Measurements from ENCODE around the gene DDX49. TPM values are rescaled to one million over a fixed set of nuclear protein-coding genes. Genes with fewer than 3 reads are reported as not detected.

DDX49 gene
- total RNA-seq, 1 donor from 2014 or later = 53.6 TPM

- Mint-ChIP-seq H3K27ac (no peak overlapping the region), H3K9me3 (peaks cover 3% of the 10 kb centered on the region), H3K4me3 (no peak overlapping the region), H3K4me1 (no peaks in the 10 kb centered on the region), H3K27me3 (no peaks in the 10 kb centered on the region), H3K36me3 (ENCODE audit: low read depth) (no peaks in the 10 kb centered on the region)
- intact Hi-C loops (cut with micrococcal nuclease) = no loop called here
- peak; percentile 57 for ATAC-seq (ENCODE audit: low read depth)
- no peak for TF ChIP-seq CTCF (IDR thresholded peaks at IDR 0.05)
- CTCF ChIA-PET = no interaction called here
- POLR2A ChIA-PET = no interaction called here
- no peak for DNase-seq
These were observed 39.7 kb upstream of the DDX49 start for GRCh38 chr19:18879579-18880373.

DNA sequence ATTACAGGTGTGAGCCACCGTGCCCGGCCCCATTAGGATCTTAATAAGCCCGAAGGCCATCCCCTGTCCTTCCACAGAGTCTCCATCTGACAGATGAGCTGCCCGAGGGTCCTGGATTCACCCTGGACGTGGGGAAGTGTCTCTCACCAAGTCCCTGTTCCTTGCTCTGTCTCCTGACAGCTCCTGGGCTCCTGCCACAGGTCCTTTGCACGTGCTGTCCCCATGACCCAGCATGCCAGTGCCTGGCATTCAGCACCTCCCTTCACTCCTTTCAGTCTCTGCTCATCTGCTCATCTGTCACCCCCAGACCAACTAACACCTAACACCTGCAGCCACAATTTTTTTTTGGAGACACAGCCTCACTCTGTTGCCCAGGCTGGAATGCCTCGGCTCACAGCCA is 38.0 kb upstream of the DDX49 start:
- Mint-ChIP-seq H3K27ac (no peak overlapping the region), H3K9me3 (peaks cover 3% of the 10 kb centered on the region), H3K36me3 (ENCODE audit: low read depth) (no peaks in the 10 kb centered on the region), H3K4me3 (no peak overlapping the region), H3K27me3 (no peaks in the 10 kb centered on the region), H3K4me1 (no peaks in the 10 kb centered on the region)
- CTCF ChIA-PET = no interaction called here
- ATAC-seq (ENCODE audit: low read depth) = no peak
- intact Hi-C loops (cut with micrococcal nuclease) = no loop called here
- no peak for TF ChIP-seq CTCF (IDR thresholded peaks at IDR 0.05)
- POLR2A ChIA-PET = interaction anchor here (0.7 kb wide), 1 partner anchor 441 kb away, joined by 4 read pairs; no protein-coding TSS in a partner anchor
- no peak for DNase-seq

GRCh38 chr19:18883526-18884304 is 35.8 kb upstream of the DDX49 start:
- no peaks in the 10 kb centered on the region for H3K4me1 Mint-ChIP-seq
- TF ChIP-seq CTCF (IDR thresholded peaks at IDR 0.05) = no peak
- ChIA-PET CTCF (no interaction called here), POLR2A (no interaction called here)
- DNase-seq (no peak), ATAC-seq (ENCODE audit: low read depth) (no peak)
- intact Hi-C loops (cut with micrococcal nuclease) = no loop called here
- peaks cover 4% of the 10 kb centered on the region for H3K27me3 Mint-ChIP-seq
- no peaks in the 10 kb centered on the region for H3K36me3 Mint-ChIP-seq (ENCODE audit: low read depth)
- H3K4me3 Mint-ChIP-seq = no peak overlapping the region
- no peak overlapping the region for H3K27ac Mint-ChIP-seq
- no peaks in the 10 kb centered on the region for H3K9me3 Mint-ChIP-seq

DNA sequence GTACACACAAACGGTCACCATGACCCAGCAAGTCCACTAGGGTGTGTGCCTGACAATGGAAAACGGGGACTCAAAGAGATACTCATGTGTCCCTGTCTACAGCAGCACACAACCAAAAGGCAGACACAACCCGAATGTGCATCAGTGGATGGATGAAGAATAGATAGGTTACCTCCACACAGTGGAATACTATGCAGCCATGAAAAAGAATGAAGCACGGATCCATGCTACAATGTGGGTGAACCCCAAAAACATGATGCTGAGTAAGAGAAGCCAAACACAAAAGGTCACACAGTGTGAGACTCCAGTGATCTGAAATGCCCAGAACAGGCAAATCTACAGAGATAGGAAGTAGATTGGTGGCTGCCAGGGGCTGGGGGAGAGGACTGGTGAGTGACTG is 32.5 kb upstream of the DDX49 start:
- no peaks in the 10 kb centered on the region for H3K36me3 Mint-ChIP-seq (ENCODE audit: low read depth)
- no peaks in the 10 kb centered on the region for H3K9me3 Mint-ChIP-seq
- H3K4me3 Mint-ChIP-seq = no peak overlapping the region
- H3K4me1 Mint-ChIP-seq = no peaks in the 10 kb centered on the region
- CTCF ChIA-PET = no interaction called here
- H3K27me3 Mint-ChIP-seq = peaks cover 10% of the 10 kb centered on the region
- intact Hi-C loops (cut with micrococcal nuclease) = no loop called here
- TF ChIP-seq CTCF (IDR thresholded peaks at IDR 0.05) = no peak
- POLR2A ChIA-PET = no interaction called here
- no peak overlapping the region for H3K27ac Mint-ChIP-seq
- DNase-seq (no peak), ATAC-seq (ENCODE audit: low read depth) (no peak)

DNA sequence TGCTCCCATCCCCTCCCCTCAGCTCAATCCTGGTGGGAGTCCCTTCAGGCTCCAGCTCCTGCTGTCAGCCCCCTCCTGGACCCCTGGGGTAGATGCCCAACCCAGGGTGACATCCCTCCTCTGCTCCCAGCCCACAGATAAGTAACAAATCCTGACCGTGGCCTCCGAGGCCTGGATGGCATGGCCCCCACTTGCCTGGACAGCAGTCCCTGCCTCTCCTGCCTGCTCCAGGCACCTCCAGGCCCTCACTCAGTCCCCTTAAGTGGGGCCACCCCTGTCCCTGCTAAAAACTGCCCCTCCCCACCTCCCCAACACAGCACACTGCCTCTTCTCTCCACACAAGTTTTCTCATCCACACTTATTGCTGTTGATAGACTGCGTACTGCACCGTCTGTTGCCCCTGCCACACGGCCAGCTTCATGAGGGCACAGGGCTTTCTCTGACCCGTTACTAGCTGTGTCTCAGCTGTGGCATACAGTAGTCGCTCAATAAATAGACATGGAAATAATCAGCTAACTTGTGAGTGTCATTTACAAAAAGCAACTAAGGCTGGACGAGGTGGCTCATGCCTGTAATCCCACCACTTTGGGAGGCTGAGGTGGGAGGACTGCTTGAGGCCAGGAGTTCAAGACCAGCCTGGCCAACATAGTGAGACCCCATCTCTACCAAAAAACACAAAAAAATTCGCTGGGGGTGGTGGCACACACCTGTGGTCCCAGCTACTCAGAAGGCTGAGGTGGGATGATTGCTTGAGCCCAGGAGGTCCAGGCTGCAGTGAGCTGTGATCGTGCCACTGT is 29.4 kb upstream of the DDX49 start:
- CTCF ChIA-PET = no interaction called here
- Mint-ChIP-seq H3K36me3 (ENCODE audit: low read depth) (no peaks in the 10 kb centered on the region), H3K9me3 (no peaks in the 10 kb centered on the region)

More for the DNA sequence above, 29.4 kb upstream of the DDX49 start:
- Mint-ChIP-seq H3K4me3 (no peak overlapping the region), H3K27ac (no peak overlapping the region), H3K4me1 (peaks cover 6% of the 10 kb centered on the region), H3K27me3 (peaks cover 17% of the 10 kb centered on the region)
- intact Hi-C loops (cut with micrococcal nuclease) = no loop called here
- POLR2A ChIA-PET = no interaction called here
- no peak for TF ChIP-seq CTCF (IDR thresholded peaks at IDR 0.05)
- ATAC-seq (ENCODE audit: low read depth) (no peak), DNase-seq (no peak)

Data from activated B cell treated with CpG ODN at 0.5 μM for 24 hours (primary cell).